ENCODE results near the gene TIGD4. TPM values are rescaled to one million over a fixed set of nuclear protein-coding genes. Genes with fewer than 3 reads are reported as not detected.
A peak's percentile ranks its signal among the peaks of the same experiment; 100 is the strongest.

The TIGD4 gene
- total and polyA plus RNA-seq, 2 experiments from 2014 or later: 1.6 to 1.7 TPM

DNA sequence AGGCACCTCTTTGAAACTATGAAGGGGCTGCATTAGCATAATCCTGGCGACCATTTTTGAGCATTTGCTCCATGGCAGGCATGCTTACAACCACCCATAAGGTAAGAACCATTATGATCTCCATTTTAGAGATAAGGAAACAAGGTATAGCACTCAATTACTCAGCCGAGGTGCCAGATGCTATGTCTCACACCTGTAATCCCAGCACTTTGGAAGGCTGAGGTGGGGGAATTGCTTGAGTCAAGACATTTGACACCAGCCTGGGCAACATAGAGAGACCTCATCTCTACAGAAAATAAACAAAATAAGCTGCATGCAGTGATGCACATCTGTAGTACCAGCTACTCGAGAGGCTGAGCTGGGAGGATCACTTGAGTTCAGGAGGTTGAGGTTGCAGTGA is 43.6 kb downstream of the TIGD4 start:
- H3K36me3 ChIP-seq (ENCODE audit: insufficient read depth): no peaks in the 10 kb centered on the region
- no peaks in the 10 kb centered on the region for H3F3A ChIP-seq (replicated peaks; ENCODE audit: low read depth)
- ATAC-seq (no peak), DNase-seq (ENCODE audit: low spot score) (no peak)
- H3K27me3 ChIP-seq (ENCODE audit: insufficient read depth): no peaks in the 10 kb centered on the region
- Mint-ChIP-seq H3K9me3 (no peaks in the 10 kb centered on the region), H3K36me3 (ENCODE audit: low read depth) (no peaks in the 10 kb centered on the region), H3K27me3 (ENCODE audit: insufficient read depth, low read depth, poor library complexity) (peaks cover 2% of the 10 kb centered on the region), H3K4me1 (peaks cover 22% of the 10 kb centered on the region), H3K27ac (no peak overlapping the region), H3K4me3 (no peak overlapping the region)
- H3K79me2 ChIP-seq (replicated peaks; ENCODE audit: insufficient read depth): no peaks in the 10 kb centered on the region
- no peaks in the 10 kb centered on the region for H4K20me1 ChIP-seq (replicated peaks; ENCODE audit: insufficient read depth)
- H3K27ac ChIP-seq (ENCODE audit: low read depth): no peak overlapping the region
- no peaks in the 10 kb centered on the region for H3K9me2 ChIP-seq (ENCODE audit: insufficient read depth)
- H2AFZ ChIP-seq: 0 out of 2 replicates have a peak overlapping the region, but pooled peaks have one; percentile 0
- H3K4me2 ChIP-seq: no peak overlapping the region
- peaks cover 3% of the 10 kb centered on the region; the same call in 1 of the 2 replicates for H3K4me1 ChIP-seq (ENCODE audit: insufficient read depth)
- TF ChIP-seq CTCF (conservative IDR thresholded peaks at IDR 0.05; ENCODE audit: low read depth in 2 of 2) (no peak), JUNB (IDR thresholded peaks at IDR 0.05; ENCODE audit: unreplicated experiment) (no peak), ZNF114 (CRISPR knock-in tag; IDR thresholded peaks at IDR 0.05) (no peak), STAT1 (IDR thresholded peaks at IDR 0.05; ENCODE audit: unreplicated experiment) (no peak), ETS1 (IDR thresholded peaks at IDR 0.05) (no peak)
- no peak overlapping the region for H3K4me3 ChIP-seq

DNA sequence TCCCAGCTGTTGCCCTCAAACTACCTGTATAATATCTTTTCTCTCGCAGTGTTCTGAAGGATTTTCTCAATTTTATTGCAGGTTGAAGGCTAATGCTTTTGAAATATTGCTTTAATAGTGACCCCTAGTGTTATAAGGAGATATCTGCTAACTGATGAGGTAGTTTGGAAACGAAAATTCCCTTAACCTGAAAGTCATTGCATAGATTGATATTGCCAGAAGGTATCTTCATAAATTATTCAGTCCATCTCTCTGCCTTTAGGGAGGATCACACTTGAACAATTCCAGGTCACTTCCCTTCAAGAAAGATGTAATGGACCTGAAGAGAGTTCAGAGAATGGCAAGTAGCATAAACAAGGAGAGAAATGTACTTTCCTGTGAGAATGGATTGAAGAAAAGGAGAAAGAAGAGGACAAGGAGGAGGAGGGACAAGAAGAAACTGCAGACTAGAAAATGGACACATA is 44.1 kb downstream of the TIGD4 start:
- Histone ChIP-seq H3K36me3 (ENCODE audit: insufficient read depth) (no peaks in the 10 kb centered on the region), H2AFZ (0 out of 2 replicates have a peak overlapping the region, but pooled peaks have one; percentile 0), H3K4me3 (no peak overlapping the region), H4K20me1 (replicated peaks; ENCODE audit: insufficient read depth) (no peaks in the 10 kb centered on the region), H3K27me3 (ENCODE audit: insufficient read depth) (no peaks in the 10 kb centered on the region), H3F3A (replicated peaks; ENCODE audit: low read depth) (no peaks in the 10 kb centered on the region), H3K4me2 (no peak overlapping the region), H3K27ac (ENCODE audit: low read depth) (no peak overlapping the region), H3K9me2 (ENCODE audit: insufficient read depth) (no peaks in the 10 kb centered on the region), H3K79me2 (replicated peaks; ENCODE audit: insufficient read depth) (no peaks in the 10 kb centered on the region), H3K4me1 (ENCODE audit: insufficient read depth) (peaks cover 3% of the 10 kb centered on the region; the same call in 1 of the 2 replicates)
- peak; percentile 63 for DNase-seq (ENCODE audit: low spot score)
- peaks cover 2% of the 10 kb centered on the region for H3K27me3 Mint-ChIP-seq (ENCODE audit: insufficient read depth, low read depth, poor library complexity)
- H3K36me3 Mint-ChIP-seq (ENCODE audit: low read depth): no peaks in the 10 kb centered on the region
- no peak overlapping the region for H3K4me3 Mint-ChIP-seq
- peaks cover 22% of the 10 kb centered on the region for H3K4me1 Mint-ChIP-seq
- peak; percentile 60 to 80; a peak in 3 of 4 replicates for TF ChIP-seq CTCF (conservative IDR thresholded peaks at IDR 0.05; ENCODE audit: low read depth in 2 of 2)
- TF ChIP-seq, protein P1, sequence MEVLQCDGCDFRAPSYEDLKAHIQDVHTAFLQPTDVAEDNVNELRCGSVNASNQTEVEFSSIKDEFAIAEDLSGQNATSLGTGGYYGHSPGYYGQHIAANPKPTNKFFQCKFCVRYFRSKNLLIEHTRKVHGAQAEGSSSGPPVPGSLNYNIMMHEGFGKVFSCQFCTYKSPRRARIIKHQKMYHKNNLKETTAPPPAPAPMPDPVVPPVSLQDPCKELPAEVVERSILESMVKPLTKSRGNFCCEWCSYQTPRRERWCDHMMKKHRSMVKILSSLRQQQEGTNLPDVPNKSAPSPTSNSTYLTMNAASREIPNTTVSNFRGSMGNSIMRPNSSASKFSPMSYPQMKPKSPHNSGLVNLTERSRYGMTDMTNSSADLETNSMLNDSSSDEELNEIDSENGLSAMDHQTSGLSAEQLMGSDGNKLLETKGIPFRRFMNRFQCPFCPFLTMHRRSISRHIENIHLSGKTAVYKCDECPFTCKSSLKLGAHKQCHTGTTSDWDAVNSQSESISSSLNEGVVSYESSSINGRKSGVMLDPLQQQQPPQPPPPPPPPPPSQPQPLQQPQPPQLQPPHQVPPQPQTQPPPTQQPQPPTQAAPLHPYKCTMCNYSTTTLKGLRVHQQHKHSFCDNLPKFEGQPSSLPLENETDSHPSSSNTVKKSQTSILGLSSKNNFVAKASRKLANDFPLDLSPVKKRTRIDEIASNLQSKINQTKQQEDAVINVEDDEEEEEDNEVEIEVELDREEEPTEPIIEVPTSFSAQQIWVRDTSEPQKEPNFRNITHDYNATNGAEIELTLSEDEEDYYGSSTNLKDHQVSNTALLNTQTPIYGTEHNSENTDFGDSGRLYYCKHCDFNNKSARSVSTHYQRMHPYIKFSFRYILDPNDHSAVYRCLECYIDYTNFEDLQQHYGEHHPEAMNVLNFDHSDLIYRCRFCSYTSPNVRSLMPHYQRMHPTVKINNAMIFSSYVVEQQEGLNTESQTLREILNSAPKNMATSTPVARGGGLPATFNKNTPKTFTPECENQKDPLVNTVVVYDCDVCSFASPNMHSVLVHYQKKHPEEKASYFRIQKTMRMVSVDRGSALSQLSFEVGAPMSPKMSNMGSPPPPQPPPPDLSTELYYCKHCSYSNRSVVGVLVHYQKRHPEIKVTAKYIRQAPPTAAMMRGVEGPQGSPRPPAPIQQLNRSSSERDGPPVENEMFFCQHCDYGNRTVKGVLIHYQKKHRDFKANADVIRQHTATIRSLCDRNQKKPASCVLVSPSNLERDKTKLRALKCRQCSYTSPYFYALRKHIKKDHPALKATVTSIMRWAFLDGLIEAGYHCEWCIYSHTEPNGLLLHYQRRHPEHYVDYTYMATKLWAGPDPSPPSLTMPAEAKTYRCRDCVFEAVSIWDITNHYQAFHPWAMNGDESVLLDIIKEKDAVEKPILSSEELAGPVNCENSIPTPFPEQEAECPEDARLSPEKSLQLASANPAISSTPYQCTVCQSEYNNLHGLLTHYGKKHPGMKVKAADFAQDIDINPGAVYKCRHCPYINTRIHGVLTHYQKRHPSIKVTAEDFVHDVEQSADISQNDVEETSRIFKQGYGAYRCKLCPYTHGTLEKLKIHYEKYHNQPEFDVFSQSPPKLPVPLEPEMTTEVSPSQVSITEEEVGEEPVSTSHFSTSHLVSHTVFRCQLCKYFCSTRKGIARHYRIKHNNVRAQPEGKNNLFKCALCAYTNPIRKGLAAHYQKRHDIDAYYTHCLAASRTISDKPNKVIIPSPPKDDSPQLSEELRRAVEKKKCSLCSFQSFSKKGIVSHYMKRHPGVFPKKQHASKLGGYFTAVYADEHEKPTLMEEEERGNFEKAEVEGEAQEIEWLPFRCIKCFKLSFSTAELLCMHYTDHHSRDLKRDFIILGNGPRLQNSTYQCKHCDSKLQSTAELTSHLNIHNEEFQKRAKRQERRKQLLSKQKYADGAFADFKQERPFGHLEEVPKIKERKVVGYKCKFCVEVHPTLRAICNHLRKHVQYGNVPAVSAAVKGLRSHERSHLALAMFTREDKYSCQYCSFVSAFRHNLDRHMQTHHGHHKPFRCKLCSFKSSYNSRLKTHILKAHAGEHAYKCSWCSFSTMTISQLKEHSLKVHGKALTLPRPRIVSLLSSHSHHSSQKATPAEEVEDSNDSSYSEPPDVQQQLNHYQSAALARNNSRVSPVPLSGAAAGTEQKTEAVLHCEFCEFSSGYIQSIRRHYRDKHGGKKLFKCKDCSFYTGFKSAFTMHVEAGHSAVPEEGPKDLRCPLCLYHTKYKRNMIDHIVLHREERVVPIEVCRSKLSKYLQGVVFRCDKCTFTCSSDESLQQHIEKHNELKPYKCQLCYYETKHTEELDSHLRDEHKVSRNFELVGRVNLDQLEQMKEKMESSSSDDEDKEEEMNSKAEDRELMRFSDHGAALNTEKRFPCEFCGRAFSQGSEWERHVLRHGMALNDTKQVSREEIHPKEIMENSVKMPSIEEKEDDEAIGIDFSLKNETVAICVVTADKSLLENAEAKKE (CRISPR knock-in tag; IDR thresholded peaks at IDR 0.05): no peak
- ATAC-seq: peak; percentile 64
- H3K9me3 Mint-ChIP-seq: no peaks in the 10 kb centered on the region
- no peak overlapping the region for H3K27ac Mint-ChIP-seq

Measured in GM23338 (cell line).